Measurements from ENCODE around the gene SERPINC1.

- no peak for TF ChIP-seq EZH2 (IDR thresholded peaks at IDR 0.05; ENCODE audit: borderline replicate concordance, low read length)
- TF ChIP-seq, protein P1, sequence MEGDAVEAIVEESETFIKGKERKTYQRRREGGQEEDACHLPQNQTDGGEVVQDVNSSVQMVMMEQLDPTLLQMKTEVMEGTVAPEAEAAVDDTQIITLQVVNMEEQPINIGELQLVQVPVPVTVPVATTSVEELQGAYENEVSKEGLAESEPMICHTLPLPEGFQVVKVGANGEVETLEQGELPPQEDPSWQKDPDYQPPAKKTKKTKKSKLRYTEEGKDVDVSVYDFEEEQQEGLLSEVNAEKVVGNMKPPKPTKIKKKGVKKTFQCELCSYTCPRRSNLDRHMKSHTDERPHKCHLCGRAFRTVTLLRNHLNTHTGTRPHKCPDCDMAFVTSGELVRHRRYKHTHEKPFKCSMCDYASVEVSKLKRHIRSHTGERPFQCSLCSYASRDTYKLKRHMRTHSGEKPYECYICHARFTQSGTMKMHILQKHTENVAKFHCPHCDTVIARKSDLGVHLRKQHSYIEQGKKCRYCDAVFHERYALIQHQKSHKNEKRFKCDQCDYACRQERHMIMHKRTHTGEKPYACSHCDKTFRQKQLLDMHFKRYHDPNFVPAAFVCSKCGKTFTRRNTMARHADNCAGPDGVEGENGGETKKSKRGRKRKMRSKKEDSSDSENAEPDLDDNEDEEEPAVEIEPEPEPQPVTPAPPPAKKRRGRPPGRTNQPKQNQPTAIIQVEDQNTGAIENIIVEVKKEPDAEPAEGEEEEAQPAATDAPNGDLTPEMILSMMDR (IDR thresholded peaks at IDR 0.05; ENCODE audit: low read length): no peak; the same call in 1 of the 2 replicates
Observed at GRCh38 chr1:173871091-173871490, 46.0 kb downstream of the SERPINC1 start.

Measured in OCI-LY1 (cell line).